ENCODE measurements around the gene MPIG6B. TPM values are rescaled to one million over a fixed set of nuclear protein-coding genes. Genes with fewer than 3 reads are reported as not detected.

Gene MPIG6B
- not detected in 2 replicates for total RNA-seq

GRCh38 chr6:31723245-31723979 lies at the start of gene MPIG6B:
MPIG6B (plus strand) TSS chr6:31723373; CDS start chr6:31723384, 11 bp downstream.

GRCh38 chr6:31680226-31681134 lies 42.7 kb upstream of the MPIG6B start, which contains the start of gene LY6G5C:
LY6G5C (minus strand) TSS chr6:31681067; CDS start chr6:31680373, 694 bp downstream.

GRCh38 chr6:31702819-31703716 lies 20.1 kb upstream of the MPIG6B start, which contains the start of gene ABHD16A:
ABHD16A (minus strand) TSS chr6:31703324; CDS start chr6:31703281, 43 bp downstream.

GRCh38 chr6:31706599-31706998 lies 16.6 kb upstream of the MPIG6B start, which contains the start of gene LY6G6F:
LY6G6F (plus strand) TSS chr6:31706866; CDS start chr6:31706907, 41 bp downstream.

GRCh38 chr6:31715022-31715958 lies 7.9 kb upstream of the MPIG6B start, which contains the start of gene LY6G6D:
LY6G6D (plus strand) TSS chr6:31715348; CDS start chr6:31715356, 8 bp downstream.

GRCh38 chr6:31721351-31722020 lies 1.7 kb upstream of the MPIG6B start, which contains the start of gene LY6G6C:
LY6G6C (minus strand) TSS chr6:31721746; CDS start chr6:31721679, 67 bp downstream.

GRCh38 chr6:31728767-31729514 lies 5.8 kb downstream of the MPIG6B start, which contains the start of gene DDAH2:
DDAH2 (minus strand) TSS chr6:31729299; CDS start chr6:31729161, 138 bp downstream.

GRCh38 chr6:31736021-31736767 lies 13.0 kb downstream of the MPIG6B start, which contains the start of gene CLIC1:
CLIC1 (minus strand) TSS chr6:31736530; CDS start chr6:31736300, 230 bp downstream.

GRCh38 chr6:31739639-31740396 lies 16.6 kb downstream of the MPIG6B start, which contains the start of gene MSH5:
MSH5 (plus strand) TSS chr6:31740005; CDS start chr6:31740467, 462 bp downstream.

GRCh38 chr6:31762356-31762755 lies 39.2 kb downstream of the MPIG6B start, which contains the start of gene SAPCD1:
SAPCD1 (plus strand) TSS chr6:31762656; CDS start chr6:31763055, 399 bp downstream.

Other genes with a start within 250 kb of the MPIG6B start
- 11.6 and 21.9 TPM in 2 replicates for gene MICB, start 225.2 kb upstream of the MPIG6B start, total RNA-seq
- not detected in 2 replicates for gene MCCD1, start 194.4 kb upstream of the MPIG6B start, total RNA-seq
- gene DDX39B, start 181.4 kb upstream of the MPIG6B start, total RNA-seq: 355 and 485 TPM in 2 replicates
- 2.0 and 3.0 TPM in 2 replicates for gene ATP6V1G2, start 176.8 kb upstream of the MPIG6B start, total RNA-seq
- gene NFKBIL1, start 175.8 kb upstream of the MPIG6B start, total RNA-seq: 26.0 and 36.1 TPM in 2 replicates
- not detected in 2 replicates for gene LTA, start 151.1 kb upstream of the MPIG6B start, total RNA-seq
- not detected in 2 replicates for gene TNF, start 147.8 kb upstream of the MPIG6B start, total RNA-seq
- 0.25 TPM in 1 of 2 replicates, not detected in the other for gene LTB, start 140.9 kb upstream of the MPIG6B start, total RNA-seq
- gene LST1, start 137.1 kb upstream of the MPIG6B start, total RNA-seq: not detected in 2 replicates
- gene NCR3, start 130.4 kb upstream of the MPIG6B start, total RNA-seq: not detected in 2 replicates
- gene AIF1, start 108.1 kb upstream of the MPIG6B start, total RNA-seq: not detected in 2 replicates
- 42.2 and 46.1 TPM in 2 replicates for gene PRRC2A, start 102.7 kb upstream of the MPIG6B start, total RNA-seq
- 122 and 128 TPM in 2 replicates for gene BAG6, start 70.7 kb upstream of the MPIG6B start, total RNA-seq
- gene APOM, start 67.5 kb upstream of the MPIG6B start, total RNA-seq: 0.89 and 1.2 TPM in 2 replicates
- 22.6 and 28.4 TPM in 2 replicates for gene C6orf47, start 62.6 kb upstream of the MPIG6B start, total RNA-seq
- gene GPANK1, start 58.4 kb upstream of the MPIG6B start, total RNA-seq: 13.0 and 18.5 TPM in 2 replicates
- 82.2 and 114 TPM in 2 replicates for gene CSNK2B, start 57.3 kb upstream of the MPIG6B start, total RNA-seq
- 3.0 and 3.4 TPM in 2 replicates for gene LY6G5B, start 53.4 kb upstream of the MPIG6B start, total RNA-seq
- 0.33 and 0.37 TPM in 2 replicates for gene LY6G5C, start 42.3 kb upstream of the MPIG6B start, total RNA-seq
- 42.8 and 50.0 TPM in 2 replicates for gene ABHD16A, start 20.0 kb upstream of the MPIG6B start, total RNA-seq
- not detected in 2 replicates for gene LY6G6F, start 16.5 kb upstream of the MPIG6B start, total RNA-seq
- gene LY6G6D, start 8.0 kb upstream of the MPIG6B start, total RNA-seq: not detected in 2 replicates
- not detected in 2 replicates for gene LY6G6C, start 1.6 kb upstream of the MPIG6B start, total RNA-seq
- gene DDAH2, start 5.9 kb downstream of the MPIG6B start, total RNA-seq: 39.3 and 81.0 TPM in 2 replicates
- gene CLIC1, start 13.2 kb downstream of the MPIG6B start, total RNA-seq: 791 and 1,362 TPM in 2 replicates
- 13.0 and 21.6 TPM in 2 replicates for gene MSH5, start 16.6 kb downstream of the MPIG6B start, total RNA-seq
- 1.00 and 1.2 TPM in 2 replicates for gene SAPCD1, start 39.3 kb downstream of the MPIG6B start, total RNA-seq
- 0.11 and 0.25 TPM in 2 replicates for gene VWA7, start 54.0 kb downstream of the MPIG6B start, total RNA-seq
- gene VARS1, start 72.4 kb downstream of the MPIG6B start, total RNA-seq: 68.7 and 88.5 TPM in 2 replicates
- 34.9 and 48.9 TPM in 2 replicates for gene LSM2, start 83.6 kb downstream of the MPIG6B start, total RNA-seq
- 0.89 and 1.7 TPM in 2 replicates for gene HSPA1L, start 91.9 kb downstream of the MPIG6B start, total RNA-seq
- gene HSPA1A, start 92.2 kb downstream of the MPIG6B start, total RNA-seq: 60.4 and 107 TPM in 2 replicates
- 94.5 and 181 TPM in 2 replicates for gene HSPA1B, start 104.4 kb downstream of the MPIG6B start, total RNA-seq
- 72.7 and 128 TPM in 2 replicates for gene NEU1, start 139.4 kb downstream of the MPIG6B start, total RNA-seq
- gene SLC44A4, start 155.6 kb downstream of the MPIG6B start, total RNA-seq: 0.25 TPM in 1 of 2 replicates, not detected in the other
- 74.0 and 94.5 TPM in 2 replicates for gene EHMT2, start 174.3 kb downstream of the MPIG6B start, total RNA-seq
- 4.9 and 8.1 TPM in 2 replicates for gene ZBTB12, start 178.7 kb downstream of the MPIG6B start, total RNA-seq
- gene C2, start 204.3 kb downstream of the MPIG6B start, total RNA-seq: 0.77 and 2.0 TPM in 2 replicates
- 2.3 and 5.6 TPM in 2 replicates for gene CFB, start 222.7 kb downstream of the MPIG6B start, total RNA-seq
- gene NELFE, start 235.6 kb downstream of the MPIG6B start, total RNA-seq: 121 and 171 TPM in 2 replicates
- 50.1 and 53.1 TPM in 2 replicates for gene SKIC2, start 235.8 kb downstream of the MPIG6B start, total RNA-seq
- 14.1 and 17.1 TPM in 2 replicates for gene DXO, start 248.8 kb downstream of the MPIG6B start, total RNA-seq

Data from uterine smooth muscle cell (primary cell).